HEK293 (cell line): Measurements from ENCODE around the gene PHC3.

Source experiments
- CTCF ChIP-seq: fragments of 450-650 bp; formaldehyde crosslinking; IDR thresholded peaks from 2 replicates; pipeline ENCODE4 v1.5.1; 2016; ENCODE audit warnings: missing biosample characterization, missing genetic modification characterization
- REST ChIP-seq: fragments of 450-650 bp; formaldehyde crosslinking; IDR thresholded peaks from 2 replicates; pipeline ENCODE4 v1.5.1; 2016; ENCODE audit warnings: missing biosample characterization, missing genetic modification characterization
- TCF7L2 ChIP-seq: IDR thresholded peaks from 2 replicates; pipeline ENCODE4 v1.6.1; 2011; ENCODE audit warnings: low read depth, mild to moderate bottlenecking, inconsistent platforms, low read length, moderate library complexity, borderline replicate concordance
- ZNF623 ChIP-seq: fragments of 450-650 bp; formaldehyde crosslinking; IDR thresholded peaks from 2 replicates; pipeline ENCODE4 v1.5.1; 2016; ENCODE audit warnings: missing biosample characterization, missing genetic modification characterization
- ZNF658 ChIP-seq: fragments of 450-650 bp; formaldehyde crosslinking; IDR thresholded peaks from 2 replicates; pipeline ENCODE4; 2016; ENCODE audit warnings: missing biosample characterization, missing genetic modification characterization
- ZNF704 ChIP-seq: fragments of 450-650 bp; formaldehyde crosslinking; IDR thresholded peaks from 2 replicates; pipeline ENCODE4 v1.5.1; 2016; ENCODE audit warnings: missing biosample characterization, missing genetic modification characterization

GRCh38 chr3:170044271-170044670 is 137.3 kb downstream of the PHC3 start:
- TF ChIP-seq ZNF658 (tag by site-specific recombination) (no peak), CTCF (tag by site-specific recombination) (no peak), ZNF704 (tag by site-specific recombination) (no peak), REST (tag by site-specific recombination) (no peak), TCF7L2 (no peak), ZNF623 (no peak)
